HG03342 (cell line): Measurements from ENCODE around the gene ATG9A.
"Not testable (repeated sequence)": the region's sequence is repeated elsewhere in the genome, so short reads cannot be mapped to it uniquely, and the experiment has no call there.

Source experiments
- ATAC-seq: cut with Tn5 transposase; IDR thresholded peaks from one replicate; pipeline ENCODE4 v1.9.1; 2021; ENCODE audit warnings: mild to moderate bottlenecking, moderate library complexity; ENCODE audit not compliant: unreplicated experiment

The ATG9A gene, protein sequence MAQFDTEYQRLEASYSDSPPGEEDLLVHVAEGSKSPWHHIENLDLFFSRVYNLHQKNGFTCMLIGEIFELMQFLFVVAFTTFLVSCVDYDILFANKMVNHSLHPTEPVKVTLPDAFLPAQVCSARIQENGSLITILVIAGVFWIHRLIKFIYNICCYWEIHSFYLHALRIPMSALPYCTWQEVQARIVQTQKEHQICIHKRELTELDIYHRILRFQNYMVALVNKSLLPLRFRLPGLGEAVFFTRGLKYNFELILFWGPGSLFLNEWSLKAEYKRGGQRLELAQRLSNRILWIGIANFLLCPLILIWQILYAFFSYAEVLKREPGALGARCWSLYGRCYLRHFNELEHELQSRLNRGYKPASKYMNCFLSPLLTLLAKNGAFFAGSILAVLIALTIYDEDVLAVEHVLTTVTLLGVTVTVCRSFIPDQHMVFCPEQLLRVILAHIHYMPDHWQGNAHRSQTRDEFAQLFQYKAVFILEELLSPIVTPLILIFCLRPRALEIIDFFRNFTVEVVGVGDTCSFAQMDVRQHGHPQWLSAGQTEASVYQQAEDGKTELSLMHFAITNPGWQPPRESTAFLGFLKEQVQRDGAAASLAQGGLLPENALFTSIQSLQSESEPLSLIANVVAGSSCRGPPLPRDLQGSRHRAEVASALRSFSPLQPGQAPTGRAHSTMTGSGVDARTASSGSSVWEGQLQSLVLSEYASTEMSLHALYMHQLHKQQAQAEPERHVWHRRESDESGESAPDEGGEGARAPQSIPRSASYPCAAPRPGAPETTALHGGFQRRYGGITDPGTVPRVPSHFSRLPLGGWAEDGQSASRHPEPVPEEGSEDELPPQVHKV

DNA sequence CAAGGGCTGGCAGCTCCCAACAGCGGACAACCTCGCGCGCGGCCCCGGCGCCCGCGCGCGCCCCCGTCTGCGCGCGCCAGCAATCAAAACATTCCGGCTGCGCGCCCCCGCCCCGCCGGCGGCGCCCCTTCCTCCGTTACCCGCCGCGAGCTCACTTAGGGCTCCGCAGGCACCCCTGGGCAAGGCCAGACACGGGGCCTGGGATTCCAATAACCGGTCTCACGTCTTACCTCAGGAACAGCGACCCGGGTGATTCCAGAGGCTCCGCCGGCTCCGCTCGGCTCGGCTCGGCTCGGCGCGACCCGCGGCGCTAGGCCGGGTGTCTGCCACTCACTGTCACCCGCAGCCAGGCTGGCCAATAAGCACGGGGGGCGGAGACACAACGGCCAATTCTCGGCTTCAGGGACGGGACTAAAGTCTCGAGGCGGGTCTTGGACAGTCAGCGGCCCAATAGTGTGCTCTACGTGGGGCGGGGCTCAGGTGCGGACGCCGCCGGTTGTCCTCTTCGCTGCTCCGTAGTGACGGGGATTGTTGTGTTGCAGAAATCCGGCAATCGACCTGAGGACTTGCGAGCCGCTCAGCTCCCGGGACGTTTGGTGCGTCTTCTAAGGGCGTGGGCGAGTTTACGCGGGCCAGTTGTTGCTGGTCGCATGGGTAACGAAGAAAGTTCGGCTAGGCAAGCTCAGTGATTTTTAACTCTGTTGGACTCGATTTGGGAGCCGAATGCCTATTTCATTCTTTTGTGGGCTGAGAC is at the start of gene ATG9A, which contains the start of gene ANKZF1:
Gene ATG9A (minus strand): TSS at position 332 of the 754 bp plus-strand sequence. CDS start 1,612 bp downstream, outside the sequence.
Gene ANKZF1 (plus strand): TSS at position 502 of the 754 bp plus-strand sequence. CDS start 452 bp downstream, outside the sequence.
- peak; percentile 96 for ATAC-seq

DNA sequence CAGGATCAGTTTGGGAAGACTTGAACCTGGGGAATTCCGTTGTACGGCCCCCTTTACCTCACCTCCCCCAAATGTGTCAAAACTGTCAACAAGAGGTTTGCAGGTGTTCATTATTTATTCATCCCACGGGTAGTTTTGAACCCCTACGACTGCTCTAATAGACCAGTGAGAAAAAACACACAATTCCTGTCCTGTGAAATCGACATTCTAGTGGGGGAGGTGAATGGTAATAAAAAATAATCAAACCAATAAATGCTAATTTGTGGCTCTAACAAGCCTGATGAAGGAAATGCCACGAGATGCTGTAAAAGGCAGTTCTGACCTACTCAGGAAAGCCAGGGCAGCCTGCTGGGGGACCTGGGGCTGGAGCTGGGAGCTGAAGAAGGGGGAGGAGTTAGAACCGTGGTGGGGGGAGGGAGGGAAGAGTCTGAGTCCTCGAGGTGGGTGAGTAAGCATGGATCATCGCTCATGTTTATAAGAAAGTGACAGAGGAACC is 49.3 kb upstream of the ATG9A start:
- ATAC-seq, result no peak

DNA sequence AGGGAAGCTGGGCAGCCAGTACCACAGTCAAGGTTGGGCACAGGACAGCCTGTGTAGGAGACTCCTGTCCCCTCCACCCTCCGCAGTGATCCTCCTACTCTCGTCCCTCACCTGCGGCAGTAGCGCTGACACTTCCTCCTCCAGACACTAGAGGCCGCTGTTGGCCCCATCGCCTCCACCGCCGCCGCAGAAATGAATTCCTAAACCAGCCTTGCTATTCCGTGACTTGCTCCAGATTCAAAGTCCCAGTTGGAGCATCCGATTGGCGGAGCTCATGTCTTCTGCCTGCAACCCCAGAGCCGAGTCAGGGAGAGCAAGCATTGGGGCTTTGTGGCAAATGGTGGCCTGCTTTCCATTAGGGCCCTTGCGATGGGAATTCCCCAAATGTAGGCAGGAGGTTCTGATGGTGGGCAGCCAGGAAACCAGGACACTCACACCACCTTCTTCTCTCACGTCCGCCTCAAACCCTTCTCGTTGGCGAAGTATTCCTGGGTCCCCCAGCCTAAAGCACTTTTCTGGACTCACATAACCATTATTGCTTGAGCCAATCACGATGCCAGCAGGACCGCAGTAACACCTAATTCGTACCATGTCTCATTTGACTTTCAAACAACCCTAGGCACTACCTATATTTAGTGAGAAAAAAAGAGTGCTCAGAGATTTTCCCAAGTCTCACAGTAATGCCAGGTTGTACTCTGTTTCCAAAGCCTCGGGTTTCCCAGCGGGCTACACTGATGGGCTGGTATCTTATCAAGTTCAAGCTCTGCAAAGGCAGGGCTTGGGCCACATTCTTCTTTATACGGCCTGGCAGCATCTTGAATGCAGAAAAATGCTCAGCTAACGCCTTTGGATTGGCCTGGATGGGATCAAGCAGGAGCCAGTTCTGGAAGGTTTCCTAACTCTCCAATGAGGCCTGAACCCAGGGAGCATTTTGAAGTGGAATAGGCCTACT is 48.5 kb upstream of the ATG9A start:
- no peak for ATAC-seq

DNA sequence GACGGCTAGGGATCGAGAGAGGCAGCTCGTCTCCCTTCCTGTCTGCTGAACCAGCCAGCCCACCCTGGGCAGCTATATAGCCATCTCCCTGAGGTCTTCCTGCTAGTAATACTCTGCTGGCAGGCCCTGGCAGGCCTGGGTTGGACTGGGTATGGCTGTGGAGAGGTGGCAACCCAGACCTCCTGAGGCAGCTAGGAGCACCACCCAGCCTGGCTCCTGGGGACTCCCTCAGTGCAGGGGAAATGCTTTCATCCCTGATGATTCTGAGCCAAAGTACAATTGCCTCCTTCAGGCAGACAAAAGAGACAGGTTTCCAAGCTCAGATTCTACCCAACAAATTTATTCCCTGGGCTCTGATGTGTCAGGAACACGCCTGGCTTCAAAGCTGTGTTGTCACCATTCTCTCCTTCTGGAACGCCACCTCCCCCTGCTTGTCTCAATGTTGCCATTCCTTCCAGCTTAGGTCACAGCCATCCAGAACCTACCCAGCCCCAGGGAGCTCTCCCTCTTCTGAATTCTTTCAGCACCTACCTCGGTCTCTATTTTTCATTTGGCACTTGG is 45.0 kb upstream of the ATG9A start:
- no peak for ATAC-seq

DNA sequence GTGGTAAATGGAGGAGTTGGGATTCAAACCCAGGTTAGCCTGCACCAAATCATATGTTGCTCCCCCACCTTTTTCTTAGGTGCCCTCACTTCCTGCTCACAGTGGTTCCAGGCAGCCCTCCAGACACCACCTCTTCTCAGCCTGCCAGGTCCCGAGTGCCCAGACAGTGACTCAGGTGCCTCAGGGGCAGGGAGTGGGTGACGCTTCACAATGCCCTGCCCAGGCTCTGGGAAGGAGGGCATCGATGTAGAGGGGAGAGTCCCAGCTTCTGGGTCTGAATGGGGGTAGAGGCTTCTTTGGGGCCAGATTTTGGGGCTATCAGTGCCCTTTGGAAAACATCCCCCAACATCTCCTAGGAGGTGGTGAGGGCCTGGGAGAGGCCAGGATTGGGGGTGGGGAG is 44.5 kb upstream of the ATG9A start:
- ATAC-seq, result no peak

DNA sequence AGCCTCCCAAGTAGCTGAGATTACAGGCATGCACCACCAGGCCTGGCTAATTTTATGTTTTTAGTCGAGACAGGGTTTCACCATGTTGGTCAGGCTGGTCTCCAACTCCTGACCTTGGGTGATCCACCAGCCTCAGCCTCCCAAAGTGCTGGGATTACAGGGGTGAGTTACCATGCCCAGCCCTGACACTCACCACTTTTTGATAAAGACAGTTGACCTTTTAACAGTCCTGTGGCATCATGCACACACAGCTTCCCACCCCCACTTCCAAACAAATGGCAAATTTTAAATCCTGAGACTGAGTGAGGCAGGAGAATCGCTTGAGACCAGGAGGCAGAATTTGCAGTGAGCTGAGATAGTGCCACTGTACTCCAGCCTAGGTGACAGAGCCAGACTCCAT is 43.6 kb upstream of the ATG9A start:
- ATAC-seq, result no peak

DNA sequence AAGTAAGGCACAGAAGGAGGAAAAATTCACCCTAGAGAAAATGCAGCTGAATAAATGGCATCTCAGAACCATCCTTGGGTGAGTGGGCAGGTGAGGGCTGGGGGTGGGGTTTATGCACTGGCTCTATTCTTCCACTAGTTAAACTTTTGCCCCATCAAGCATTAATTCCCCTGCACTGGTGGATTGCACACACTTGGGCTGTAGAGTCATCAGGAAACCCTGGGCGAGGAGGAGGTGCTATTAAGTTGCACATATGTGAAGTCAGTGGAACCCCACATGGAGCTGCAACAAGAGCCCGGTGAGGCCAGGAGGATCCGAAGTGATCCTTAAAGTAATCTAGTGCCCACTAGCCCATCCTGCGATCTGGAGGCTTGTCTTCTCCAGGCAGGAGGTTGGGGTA is 42.9 kb upstream of the ATG9A start:
- ATAC-seq, result no peak

DNA sequence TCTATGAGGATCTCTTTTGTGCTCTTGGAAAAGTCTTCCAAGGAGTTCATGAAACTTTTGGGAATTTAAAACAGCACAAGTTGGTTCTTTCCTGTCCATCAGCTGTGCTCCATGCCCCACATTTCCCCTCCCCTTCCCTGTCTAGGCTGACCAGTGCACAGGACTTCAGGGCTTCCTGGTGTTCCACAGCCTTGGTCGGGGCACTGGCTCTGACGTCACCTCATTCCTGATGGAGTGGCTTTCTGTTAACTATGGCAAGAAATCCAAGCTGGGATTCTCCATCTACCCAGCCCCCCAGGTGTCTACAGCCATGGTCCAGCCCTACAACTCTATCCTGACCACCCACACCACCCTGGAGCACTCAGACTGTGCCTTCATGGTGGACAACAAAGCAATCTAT is 41.6 kb upstream of the ATG9A start:
- ATAC-seq, result no peak

DNA sequence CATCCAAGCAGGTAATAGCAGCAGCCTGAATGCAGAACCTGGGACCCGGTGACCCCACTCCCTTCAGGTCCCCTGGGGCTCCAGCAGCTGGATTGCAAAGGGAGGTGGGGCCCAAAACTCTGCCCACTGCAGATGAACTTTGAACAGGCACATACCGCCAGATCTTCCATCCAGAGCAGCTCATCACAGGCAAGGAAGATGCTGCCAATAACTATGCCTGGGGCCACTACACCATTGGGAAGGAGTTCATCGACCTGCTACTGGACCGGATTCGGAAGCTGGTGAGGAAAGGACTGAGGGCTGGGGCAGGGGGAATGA is 40.6 kb upstream of the ATG9A start:
- no peak for ATAC-seq

DNA sequence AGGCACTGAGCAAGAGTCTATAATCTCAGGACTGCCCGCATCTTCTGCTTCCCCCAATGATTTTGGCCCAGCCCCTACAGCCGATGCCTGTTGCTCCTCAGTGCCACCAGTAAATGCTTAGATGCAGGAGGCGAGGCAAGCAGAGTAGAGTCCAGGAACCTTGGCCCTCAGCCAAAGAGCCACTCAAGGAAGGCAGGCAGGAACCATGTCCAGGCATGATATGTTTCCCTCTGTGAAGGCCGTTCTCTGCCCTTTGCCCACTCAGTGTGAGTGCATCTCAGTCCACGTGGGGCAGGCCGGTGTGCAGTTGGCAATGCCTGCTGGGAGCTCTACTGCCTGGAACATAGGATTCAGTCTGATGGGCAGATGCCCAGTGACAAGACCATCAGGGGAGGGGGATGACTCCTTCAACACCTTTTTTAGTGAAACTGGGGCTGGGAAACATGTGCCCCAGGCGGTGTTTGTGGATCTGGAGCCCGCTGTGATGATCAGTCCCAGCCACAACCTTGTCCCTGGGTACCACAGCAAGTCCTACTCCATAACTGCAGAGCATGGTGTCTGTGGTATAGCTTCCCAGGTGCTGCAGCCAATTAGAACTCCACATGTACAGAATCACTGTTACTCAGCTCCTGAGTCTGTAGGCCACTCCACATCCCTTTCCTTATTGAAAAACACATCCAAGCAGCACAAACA is 40.1 kb upstream of the ATG9A start:
- no peak for ATAC-seq

DNA sequence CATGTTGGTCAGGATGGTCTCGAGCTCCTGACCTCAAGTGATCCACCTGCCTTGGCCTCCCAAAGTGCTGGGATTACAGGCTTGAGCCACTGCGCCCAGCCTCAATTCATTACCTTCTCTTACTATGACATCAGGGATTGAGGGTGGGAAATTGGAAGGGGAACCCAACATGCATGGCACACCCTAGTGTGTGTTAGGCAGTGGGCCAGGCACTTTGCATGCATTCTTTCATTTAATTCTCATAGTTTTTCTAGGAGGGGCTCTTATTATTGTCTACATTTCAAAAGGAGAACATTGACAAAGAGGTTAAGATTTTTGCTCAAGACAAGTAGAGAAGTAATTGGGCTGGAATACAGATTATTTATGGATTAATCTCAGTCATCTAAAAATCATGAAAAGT is 38.9 kb upstream of the ATG9A start:
- no peak for ATAC-seq

DNA sequence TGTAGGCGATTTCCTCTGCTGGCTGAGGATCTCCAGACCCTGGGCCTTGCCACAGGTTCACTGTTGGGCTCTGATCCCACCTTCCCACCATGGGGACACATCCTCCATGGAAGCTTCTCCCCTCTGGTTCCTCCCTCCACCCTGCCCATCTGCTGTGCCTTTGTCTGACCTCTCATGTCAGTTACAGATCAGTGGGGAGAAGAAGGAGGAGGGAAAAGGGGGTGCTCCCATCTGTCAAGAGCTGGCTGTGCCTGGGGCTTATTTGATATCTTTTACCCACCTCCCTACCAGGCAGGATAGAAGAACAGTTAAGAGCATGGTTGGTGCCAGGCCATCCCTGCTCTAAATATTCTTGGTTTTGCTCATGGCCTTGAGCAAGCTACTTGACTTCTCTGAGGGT is 37.5 kb upstream of the ATG9A start:
- no peak for ATAC-seq

DNA sequence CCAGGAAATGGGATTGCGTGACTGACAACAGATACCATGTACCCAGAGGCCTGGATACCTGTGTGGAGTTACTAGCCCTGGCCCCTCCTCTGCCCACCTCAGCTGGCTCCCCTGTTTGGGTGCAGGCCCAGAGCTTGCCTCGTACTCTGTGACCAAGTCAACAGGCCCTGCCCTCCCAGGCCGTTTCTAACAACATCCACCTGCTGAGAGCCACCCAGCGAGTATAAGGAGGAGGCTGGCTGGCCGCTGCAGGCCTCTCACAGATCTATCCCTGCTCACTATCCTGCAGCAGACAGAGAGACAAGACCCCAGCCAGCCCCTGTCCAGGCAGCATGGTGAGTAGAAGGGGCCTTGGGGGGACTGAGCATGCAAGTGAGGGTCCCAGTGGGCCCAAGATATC is 36.8 kb upstream of the ATG9A start:
- ATAC-seq, result no peak

DNA sequence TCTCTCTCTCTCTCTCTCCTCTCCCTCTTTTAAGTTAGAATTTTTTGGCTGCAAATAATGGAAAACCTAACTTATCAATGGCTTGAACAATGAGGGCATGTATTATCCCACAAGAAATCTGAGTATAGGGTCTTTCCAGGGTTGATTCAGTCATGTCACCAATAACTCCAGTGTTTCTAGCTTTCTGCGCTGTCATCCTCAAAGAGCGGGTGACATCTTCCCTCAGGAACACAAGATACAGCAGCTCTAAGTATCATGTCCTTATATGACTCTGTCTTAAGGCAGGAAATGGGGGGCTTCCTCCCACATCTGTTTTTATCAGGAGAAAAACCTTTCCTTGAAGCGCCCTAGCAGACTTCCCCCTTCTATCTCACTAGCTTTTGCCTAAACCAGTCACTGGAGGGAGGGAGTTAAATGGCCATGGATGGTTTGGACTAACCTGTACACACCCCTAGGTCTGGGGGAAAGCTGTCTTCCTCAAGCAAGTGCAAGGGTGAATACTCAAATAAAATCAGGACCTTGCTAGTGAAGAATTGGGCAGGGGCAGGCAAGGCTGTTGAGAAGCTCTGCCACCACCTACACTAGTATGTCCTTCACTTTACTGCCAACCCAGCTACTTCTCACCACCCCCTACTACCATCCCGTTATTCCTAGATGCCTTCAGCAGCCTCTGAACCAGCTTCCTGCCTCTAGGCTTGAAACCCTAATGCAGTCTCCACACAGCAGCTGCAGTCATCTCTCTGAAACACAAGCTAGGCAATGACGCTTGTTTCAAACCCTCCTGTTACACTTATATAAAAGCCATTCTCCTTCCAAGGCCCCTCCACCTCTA is 31.8 kb upstream of the ATG9A start:
- ATAC-seq, result no peak

DNA sequence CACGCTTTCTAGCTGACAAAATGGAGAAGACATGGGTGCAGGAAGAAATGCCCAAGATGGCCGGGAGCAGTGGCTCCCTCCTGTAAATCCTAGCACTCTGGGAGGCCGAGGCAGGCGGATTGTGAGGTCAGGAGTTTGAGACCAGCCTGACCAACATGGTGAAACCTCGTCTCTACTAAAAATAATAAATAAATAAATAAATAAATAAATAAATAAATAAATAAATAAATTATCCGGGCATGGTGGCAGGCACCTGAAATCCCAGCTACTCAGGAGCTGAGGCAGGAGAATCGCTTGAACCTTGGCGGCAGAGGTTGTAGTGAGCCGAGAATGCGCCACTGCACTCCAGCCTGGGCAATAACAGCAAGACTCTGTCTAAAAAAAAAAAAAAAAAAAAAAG is 29.5 kb upstream of the ATG9A start:
- ATAC-seq, result not testable (repeated sequence)

DNA sequence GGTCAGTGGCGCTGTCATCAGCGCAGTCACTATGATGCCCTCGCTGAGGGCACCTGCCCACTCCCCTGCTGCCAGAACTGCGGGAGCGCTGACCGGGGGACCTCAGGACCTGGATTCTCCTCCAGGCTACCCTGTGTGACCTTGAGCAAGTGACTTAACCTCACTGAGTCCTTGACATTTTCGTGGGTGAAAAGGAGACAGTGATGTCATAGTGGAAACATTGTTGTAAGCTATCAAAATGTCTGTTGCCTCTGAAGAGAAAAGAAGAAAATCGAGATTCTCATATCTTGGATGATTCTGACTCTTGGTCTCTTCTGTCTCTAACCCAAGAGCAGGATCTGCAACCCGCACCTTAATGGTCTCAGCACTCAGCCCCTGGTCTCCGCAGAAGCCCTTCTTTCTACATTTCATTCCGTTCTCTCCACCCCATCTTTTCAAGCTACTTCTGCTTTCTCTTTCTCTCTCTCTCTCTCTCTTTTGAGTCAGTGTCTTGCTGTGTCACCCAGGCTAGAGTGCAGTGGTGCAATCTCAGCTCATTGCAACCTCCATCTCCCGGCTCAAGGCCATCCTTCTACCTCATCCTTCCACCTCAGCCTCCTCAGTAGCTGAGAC is 25.3 kb upstream of the ATG9A start:
- ATAC-seq, result peak; percentile 37

DNA sequence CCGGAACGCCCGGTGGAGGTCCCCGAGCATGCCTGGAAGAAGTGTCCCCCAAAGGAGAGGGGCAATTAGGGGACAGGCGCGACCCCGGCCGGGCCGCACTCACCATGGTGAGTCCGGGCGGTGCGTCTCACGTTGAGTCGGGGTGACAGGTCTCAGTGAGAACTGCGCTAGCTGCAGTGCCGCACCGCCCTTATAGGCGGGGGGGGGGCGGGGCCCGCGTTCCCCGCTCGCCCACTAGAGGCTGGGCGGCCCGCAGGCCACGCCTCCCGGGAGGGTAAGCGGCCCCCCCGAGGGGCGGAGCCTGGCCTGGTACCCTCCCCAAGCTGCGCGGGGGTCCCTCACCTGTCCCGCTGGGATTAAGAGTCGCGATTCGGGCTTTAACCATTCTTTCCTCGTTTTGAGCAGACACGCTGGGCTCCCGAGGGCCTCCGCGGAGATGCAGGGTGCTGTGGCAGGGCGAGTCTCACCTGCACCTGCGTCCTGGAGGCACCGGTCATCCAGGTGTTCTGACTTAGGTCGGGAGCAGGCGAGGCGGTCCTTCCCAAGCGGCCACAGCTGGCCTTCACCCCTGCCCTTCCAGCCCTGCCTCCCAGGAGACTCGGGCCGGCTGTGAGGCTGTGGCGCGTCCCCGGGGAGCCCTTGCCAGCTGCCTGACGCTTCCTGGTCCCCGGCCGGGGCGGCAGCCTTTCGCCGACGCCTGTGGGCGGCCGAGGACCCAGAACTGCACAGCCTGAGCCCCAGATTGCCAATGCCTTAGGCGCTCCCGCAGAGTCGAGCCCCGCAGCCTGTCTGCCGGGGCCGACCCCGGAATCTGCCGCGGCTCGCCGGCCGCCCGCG is 24.5 kb upstream of the ATG9A start, which contains the start of gene TUBA4A:
Gene TUBA4A (minus strand): TSS at position 166 of the 837 bp plus-strand sequence. CDS start 60 bp downstream, at position 106.
- peak; percentile 46 for ATAC-seq
